ENCODE data around the gene ZFP1. TPM values are rescaled to one million over a fixed set of nuclear protein-coding genes. Genes with fewer than 3 reads are reported as not detected.

Gene ZFP1
- total RNA-seq, 1 experiment from 2014 or later: 15.3 TPM

DNA sequence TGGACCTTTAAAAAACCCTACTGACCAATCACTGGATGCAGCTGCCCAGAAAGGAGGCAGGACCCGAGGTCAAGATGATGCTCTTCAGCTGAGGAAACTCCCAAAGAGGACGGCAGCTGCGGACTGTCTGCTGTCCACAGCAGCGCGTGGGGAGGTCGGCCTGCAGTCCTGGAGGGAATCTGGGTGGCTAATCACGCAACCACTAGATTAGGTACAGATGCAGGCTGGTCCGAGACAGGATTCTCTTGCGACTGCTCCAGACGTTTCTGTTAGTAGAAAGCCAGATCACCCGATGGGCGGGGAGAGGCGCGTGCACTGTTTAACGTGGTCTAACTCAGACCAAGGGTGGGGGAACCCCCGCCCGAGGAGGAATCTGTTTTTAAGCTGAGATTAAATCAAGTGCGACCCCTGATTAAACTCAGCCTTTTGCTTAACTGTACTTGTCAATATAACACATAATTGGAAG is 49.8 kb downstream of the ZFP1 start:
- no peak overlapping the region for H2BK5ac ChIP-seq (ENCODE audit: insufficient read length, low read length)
- TF ChIP-seq, protein P1, sequence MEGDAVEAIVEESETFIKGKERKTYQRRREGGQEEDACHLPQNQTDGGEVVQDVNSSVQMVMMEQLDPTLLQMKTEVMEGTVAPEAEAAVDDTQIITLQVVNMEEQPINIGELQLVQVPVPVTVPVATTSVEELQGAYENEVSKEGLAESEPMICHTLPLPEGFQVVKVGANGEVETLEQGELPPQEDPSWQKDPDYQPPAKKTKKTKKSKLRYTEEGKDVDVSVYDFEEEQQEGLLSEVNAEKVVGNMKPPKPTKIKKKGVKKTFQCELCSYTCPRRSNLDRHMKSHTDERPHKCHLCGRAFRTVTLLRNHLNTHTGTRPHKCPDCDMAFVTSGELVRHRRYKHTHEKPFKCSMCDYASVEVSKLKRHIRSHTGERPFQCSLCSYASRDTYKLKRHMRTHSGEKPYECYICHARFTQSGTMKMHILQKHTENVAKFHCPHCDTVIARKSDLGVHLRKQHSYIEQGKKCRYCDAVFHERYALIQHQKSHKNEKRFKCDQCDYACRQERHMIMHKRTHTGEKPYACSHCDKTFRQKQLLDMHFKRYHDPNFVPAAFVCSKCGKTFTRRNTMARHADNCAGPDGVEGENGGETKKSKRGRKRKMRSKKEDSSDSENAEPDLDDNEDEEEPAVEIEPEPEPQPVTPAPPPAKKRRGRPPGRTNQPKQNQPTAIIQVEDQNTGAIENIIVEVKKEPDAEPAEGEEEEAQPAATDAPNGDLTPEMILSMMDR (conservative IDR thresholded peaks at IDR 0.05): no peak
- H3K23ac ChIP-seq (ENCODE audit: insufficient read length, low read depth, low read length): no peak overlapping the region
- H2AK5ac ChIP-seq (ENCODE audit: insufficient read length, low read length): no peak overlapping the region
- no CpG with 5 or more reads among the region's 18 CpGs for WGBS (ENCODE audit: extremely low coverage, insufficient read length, low lambda C conversion rate)
- H3K18ac ChIP-seq (ENCODE audit: insufficient read length, low read depth, low read length): no peak overlapping the region
- no peak overlapping the region for H3K27ac ChIP-seq (ENCODE audit: insufficient read length, low read depth, low read length)
- no peaks in the 10 kb centered on the region for H4K20me1 ChIP-seq (ENCODE audit: control insufficient read depth, insufficient read depth, insufficient read length)
- Mint-ChIP-seq H3K4me3 (no peak overlapping the region), H3K27ac (peak overlapping the region in 1 of 3 experiments; percentile 36; a peak in 1 of 7 replicates), H3K27me3 (ENCODE audit: low read depth) (peaks cover 6% of the 10 kb centered on the region), H3K4me1 (peaks cover 0 to 9% of the 10 kb centered on the region in 2 experiments), H3K36me3 (ENCODE audit: insufficient read depth in 1 of 3, low read depth in 3 of 3) (no peaks in the 10 kb centered on the region), H3K9me3 (no peaks in the 10 kb centered on the region; a peak in 1 of 5 replicates)
- H2BK12ac ChIP-seq (ENCODE audit: insufficient read length, low read depth, low read length): no peak overlapping the region
- no peak overlapping the region for H3K4me2 ChIP-seq (ENCODE audit: insufficient read depth, insufficient read length, low read length)
- H3K14ac ChIP-seq (ENCODE audit: insufficient read depth, low read length): no peak overlapping the region
- H2AFZ ChIP-seq (ENCODE audit: low read length): no peak overlapping the region
- no peak overlapping the region for H4K91ac ChIP-seq (ENCODE audit: insufficient read length, low read depth, low read length)
- no peak overlapping the region for H2BK15ac ChIP-seq (ENCODE audit: low read depth, low read length)
- H3K56ac ChIP-seq (ENCODE audit: insufficient read length, low read depth, low read length): no peak overlapping the region
- no peak overlapping the region for H2BK120ac ChIP-seq (ENCODE audit: low read depth, low read length, poor library complexity, severe bottlenecking)
- no peaks in the 10 kb centered on the region for H3K79me1 ChIP-seq (ENCODE audit: insufficient read depth, low read depth, low read length, poor library complexity, severe bottlenecking)
- no peaks in the 10 kb centered on the region for H3K4me1 ChIP-seq (ENCODE audit: insufficient read depth, low read length)
- H4K5ac ChIP-seq (ENCODE audit: insufficient read length, low read depth, low read length): no peak overlapping the region
- H3K23me2 ChIP-seq (ENCODE audit: insufficient read length, low read depth, low read length, poor library complexity, severe bottlenecking): no peaks in the 10 kb centered on the region
- H3K9me3 ChIP-seq (ENCODE audit: control insufficient read depth, low read depth, low read length): no peaks in the 10 kb centered on the region
- H3K4ac ChIP-seq (ENCODE audit: low read depth, low read length): no peak overlapping the region
- no peak overlapping the region for H4K8ac ChIP-seq (replicated peaks; ENCODE audit: insufficient read length, low read depth, low read length)
- no peaks in the 10 kb centered on the region for H3K79me2 ChIP-seq (ENCODE audit: insufficient read depth, low read length)
- H3K27me3 ChIP-seq (ENCODE audit: insufficient read depth, low read length): no peaks in the 10 kb centered on the region
- H3T11ph ChIP-seq (ENCODE audit: low read length): no peak overlapping the region
- H3K9ac ChIP-seq (ENCODE audit: extremely low read depth, insufficient read length, low read length): no peak overlapping the region
- no peak overlapping the region for H2BK20ac ChIP-seq (ENCODE audit: low read depth, low read length, poor library complexity, severe bottlenecking)
- no peak for DNase-seq
